ENCODE results near the gene VSIR. TPM values are rescaled to one million over a fixed set of nuclear protein-coding genes. Genes with fewer than 3 reads are reported as not detected.

The VSIR gene
- total RNA-seq, 1 experiment from 2014 or later = 3.6 TPM

- ChIA-PET POLR2A (no interaction called here), CTCF (interaction anchor here (0.7 to 1.1 kb wide), 3 partner anchors 9 to 397 kb away, joined by 3 to 5 read pairs (median 4); no protein-coding TSS in a partner anchor)
- no TSS peak for BruUV-seq (replicated peaks)
- Mint-ChIP-seq H3K9me3 (ENCODE audit: unreplicated experiment) (no peaks in the 10 kb centered on the region), H3K4me3 (ENCODE audit: unreplicated experiment) (no peak overlapping the region), H3K36me3 (ENCODE audit: insufficient read depth, unreplicated experiment) (no peaks in the 10 kb centered on the region), H3K27me3 (ENCODE audit: insufficient read depth, unreplicated experiment) (no peaks in the 10 kb centered on the region), H3K27ac (ENCODE audit: low read depth, unreplicated experiment) (no peak overlapping the region), H3K4me1 (ENCODE audit: insufficient read depth, unreplicated experiment) (peaks cover 18% of the 10 kb centered on the region)
- no peak for TF ChIP-seq CTCF (IDR thresholded peaks at IDR 0.05; ENCODE audit: unreplicated experiment)
- no peak for DNase-seq (ENCODE audit: unreplicated experiment)
- intact Hi-C loops (cut with micrococcal nuclease) = no loop called here
These were observed 56.3 kb downstream of the VSIR start for GRCh38 chr10:71717056-71717455.

- Mint-ChIP-seq H3K27me3 (ENCODE audit: insufficient read depth, unreplicated experiment) (no peaks in the 10 kb centered on the region), H3K9me3 (ENCODE audit: unreplicated experiment) (no peaks in the 10 kb centered on the region), H3K36me3 (ENCODE audit: insufficient read depth, unreplicated experiment) (no peaks in the 10 kb centered on the region), H3K27ac (ENCODE audit: low read depth, unreplicated experiment) (no peak overlapping the region), H3K4me3 (ENCODE audit: unreplicated experiment) (no peak overlapping the region), H3K4me1 (ENCODE audit: insufficient read depth, unreplicated experiment) (peaks cover 18% of the 10 kb centered on the region)
- ChIA-PET POLR2A (no interaction called here), CTCF (interaction anchor here (0.7 to 1.2 kb wide), 4 partner anchors 8 to 401 kb away, joined by 3 to 5 read pairs (median 4); no protein-coding TSS in a partner anchor)
- DNase-seq (ENCODE audit: unreplicated experiment) = no peak
- intact Hi-C loops (cut with micrococcal nuclease) = no loop called here
- no peak for TF ChIP-seq CTCF (IDR thresholded peaks at IDR 0.05; ENCODE audit: unreplicated experiment)
- no TSS peak for BruUV-seq (replicated peaks)
These were observed 56.9 kb downstream of the VSIR start for GRCh38 chr10:71716426-71716825.

- TF ChIP-seq CTCF (IDR thresholded peaks at IDR 0.05; ENCODE audit: unreplicated experiment) = no peak
- POLR2A ChIA-PET = interaction anchor here (1.4 kb wide), 1 partner anchor 51 kb away, joined by 3 read pairs; no protein-coding TSS in a partner anchor
- intact Hi-C loops (cut with micrococcal nuclease) = no loop called here
- no peaks in the 10 kb centered on the region for H3K9me3 Mint-ChIP-seq (ENCODE audit: unreplicated experiment)
- peaks cover 18% of the 10 kb centered on the region for H3K4me1 Mint-ChIP-seq (ENCODE audit: insufficient read depth, unreplicated experiment)
- no TSS peak for BruUV-seq (replicated peaks)
- CTCF ChIA-PET = interaction anchor here (1.1 to 1.2 kb wide), 3 partner anchors 24 to 401 kb away, joined by 3 to 5 read pairs (median 4); no protein-coding TSS in a partner anchor
- no peaks in the 10 kb centered on the region for H3K27me3 Mint-ChIP-seq (ENCODE audit: insufficient read depth, unreplicated experiment)
- H3K36me3 Mint-ChIP-seq (ENCODE audit: insufficient read depth, unreplicated experiment) = no peaks in the 10 kb centered on the region
- no peak for DNase-seq (ENCODE audit: unreplicated experiment)
- no peak overlapping the region for H3K27ac Mint-ChIP-seq (ENCODE audit: low read depth, unreplicated experiment)
- H3K4me3 Mint-ChIP-seq (ENCODE audit: unreplicated experiment) = no peak overlapping the region
These were observed 57.5 kb downstream of the VSIR start for GRCh38 chr10:71715860-71716259.

GRCh38 chr10:71715026-71715425 is 58.3 kb downstream of the VSIR start:
- BruUV-seq (replicated peaks) = no TSS peak
- intact Hi-C loops (cut with micrococcal nuclease) = no loop called here
- TF ChIP-seq CTCF (IDR thresholded peaks at IDR 0.05; ENCODE audit: unreplicated experiment) = no peak
- no peaks in the 10 kb centered on the region for H3K9me3 Mint-ChIP-seq (ENCODE audit: unreplicated experiment)
- no peak overlapping the region for H3K27ac Mint-ChIP-seq (ENCODE audit: low read depth, unreplicated experiment)
- H3K27me3 Mint-ChIP-seq (ENCODE audit: insufficient read depth, unreplicated experiment) = no peaks in the 10 kb centered on the region
- no peak for DNase-seq (ENCODE audit: unreplicated experiment)
- ChIA-PET POLR2A (interaction anchor here (1.0 to 3.8 kb wide), 3 partner anchors 14 to 52 kb away, joined by 3 to 19 read pairs (median 3); no protein-coding TSS in a partner anchor), CTCF (interaction anchor here (0.6 to 1.2 kb wide), 4 partner anchors 19 to 1333 kb away, joined by 3 read pairs; no protein-coding TSS in a partner anchor)
- H3K36me3 Mint-ChIP-seq (ENCODE audit: insufficient read depth, unreplicated experiment) = no peaks in the 10 kb centered on the region
- peaks cover 23% of the 10 kb centered on the region for H3K4me1 Mint-ChIP-seq (ENCODE audit: insufficient read depth, unreplicated experiment)
- no peak overlapping the region for H3K4me3 Mint-ChIP-seq (ENCODE audit: unreplicated experiment)

Data from MCF 10A (cell line).